HG03196 (cell line): ENCODE measurements around the gene OTUD3.
"Not testable (repeated sequence)": the region's sequence is repeated elsewhere in the genome, so short reads cannot be mapped to it uniquely, and the experiment has no call there.

Experiments used
- ATAC-seq: cut with Tn5 transposase; IDR thresholded peaks from one replicate; pipeline ENCODE4 v1.9.1; 2021; ENCODE audit not compliant: unreplicated experiment

Gene OTUD3

GRCh38 chr1:19882111-19883071, at the start of gene OTUD3:
OTUD3 (plus strand) TSS chr1:19882395; CDS start chr1:19882514, 119 bp downstream.
- peak; percentile 94 for ATAC-seq

GRCh38 chr1:19835578-19835977, 46.6 kb upstream of the OTUD3 start:
- no peak for ATAC-seq

GRCh38 chr1:19837866-19838265, 44.3 kb upstream of the OTUD3 start:
- ATAC-seq = no peak

GRCh38 chr1:19840228-19840627, 42.0 kb upstream of the OTUD3 start:
- ATAC-seq = no peak

- ATAC-seq = no peak
Observed at GRCh38 chr1:19844731-19845495, 37.3 kb upstream of the OTUD3 start.

- ATAC-seq = no peak
Observed at GRCh38 chr1:19845555-19845954, 36.6 kb upstream of the OTUD3 start.

- ATAC-seq = no peak
Observed at GRCh38 chr1:19846338-19846737, 35.9 kb upstream of the OTUD3 start.

- not testable (repeated sequence) for ATAC-seq
Observed at GRCh38 chr1:19847334-19847733, 34.9 kb upstream of the OTUD3 start.

- not testable (repeated sequence) for ATAC-seq
Observed at GRCh38 chr1:19849307-19849706, 32.9 kb upstream of the OTUD3 start.

GRCh38 chr1:19850214-19850613, 32.0 kb upstream of the OTUD3 start:
- ATAC-seq = no peak

GRCh38 chr1:19852036-19852435, 30.2 kb upstream of the OTUD3 start:
- ATAC-seq = no peak

GRCh38 chr1:19854866-19855265, 27.3 kb upstream of the OTUD3 start:
- no peak for ATAC-seq

GRCh38 chr1:19858893-19859292, 23.3 kb upstream of the OTUD3 start:
- ATAC-seq = no peak

- no peak for ATAC-seq
Observed at GRCh38 chr1:19859876-19860275, 22.3 kb upstream of the OTUD3 start.

GRCh38 chr1:19860418-19860817, 21.8 kb upstream of the OTUD3 start:
- no peak for ATAC-seq

GRCh38 chr1:19861034-19861433, 21.2 kb upstream of the OTUD3 start:
- ATAC-seq = no peak

GRCh38 chr1:19861842-19862530, 20.2 kb upstream of the OTUD3 start:
- no peak for ATAC-seq

GRCh38 chr1:19862944-19863343, 19.3 kb upstream of the OTUD3 start:
- no peak for ATAC-seq

GRCh38 chr1:19864570-19865160, 17.5 kb upstream of the OTUD3 start:
- no peak for ATAC-seq

- no peak for ATAC-seq
Observed at GRCh38 chr1:19866029-19866428, 16.2 kb upstream of the OTUD3 start.

GRCh38 chr1:19866758-19867157, 15.4 kb upstream of the OTUD3 start:
- ATAC-seq = no peak
